ENCODE data around the gene ICA1. TPM values are rescaled to one million over a fixed set of nuclear protein-coding genes. Genes with fewer than 3 reads are reported as not detected.
"Not testable (repeated sequence)": the region's sequence is repeated elsewhere in the genome, so short reads cannot be mapped to it uniquely, and the experiment has no call there.

The ICA1 gene
- total RNA-seq, 1 experiment from 2014 or later, result 31.5 TPM

DNA sequence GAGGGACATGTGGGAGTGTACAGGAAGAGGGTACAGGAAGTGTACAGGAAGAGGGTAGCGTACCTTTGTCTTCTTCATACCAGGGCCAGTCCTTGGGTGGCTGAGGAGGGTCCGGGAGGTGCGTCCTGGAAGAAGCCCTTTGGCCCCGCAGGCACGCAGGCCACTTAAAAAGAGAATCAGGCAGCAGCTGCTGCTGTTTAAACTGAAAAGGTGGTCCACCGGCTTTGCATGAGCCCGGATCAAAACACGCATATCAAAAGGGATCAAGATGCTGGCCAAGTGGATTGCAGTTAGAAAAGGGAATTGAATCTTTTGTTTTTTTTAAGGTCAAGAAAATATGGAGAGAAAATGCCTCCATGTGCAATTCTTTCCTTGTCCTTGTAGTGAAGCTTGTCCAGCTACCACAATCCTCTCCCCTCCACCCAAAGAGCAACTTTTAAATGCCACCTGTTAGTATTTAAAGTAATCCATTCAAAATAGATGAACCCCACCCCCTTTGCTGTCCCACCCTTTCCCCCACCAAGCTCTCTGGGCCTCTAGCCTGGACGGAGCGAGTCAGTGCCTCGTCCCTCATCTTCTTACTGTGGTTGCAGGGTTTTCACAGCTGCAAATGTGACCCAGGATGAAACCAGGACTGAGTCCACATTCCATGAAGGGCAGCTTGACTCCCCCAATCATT lies 150.5 kb downstream of the ICA1 start:
- Mint-ChIP-seq H3K4me1 (ENCODE audit: insufficient read depth, unreplicated experiment) (no peaks in the 10 kb centered on the region), H3K36me3 (ENCODE audit: insufficient read depth, unreplicated experiment) (no peaks in the 10 kb centered on the region), H3K4me3 (ENCODE audit: unreplicated experiment) (no peak overlapping the region), H3K9me3 (ENCODE audit: unreplicated experiment) (no peaks in the 10 kb centered on the region), H3K27me3 (ENCODE audit: insufficient read depth, unreplicated experiment) (no peaks in the 10 kb centered on the region), H3K27ac (ENCODE audit: low read depth, unreplicated experiment) (no peak overlapping the region)
- DNase-seq (ENCODE audit: unreplicated experiment), result no peak
- intact Hi-C loops (cut with micrococcal nuclease), result no loop called here
- no TSS peak for BruUV-seq (replicated peaks)
- POLR2A ChIA-PET, result no interaction called here
- CTCF ChIA-PET, result interaction anchor here (0.6 to 0.8 kb wide), 2 partner anchors 76 to 1533 kb away, joined by 4 read pairs; no protein-coding TSS in a partner anchor
- TF ChIP-seq, protein P1, sequence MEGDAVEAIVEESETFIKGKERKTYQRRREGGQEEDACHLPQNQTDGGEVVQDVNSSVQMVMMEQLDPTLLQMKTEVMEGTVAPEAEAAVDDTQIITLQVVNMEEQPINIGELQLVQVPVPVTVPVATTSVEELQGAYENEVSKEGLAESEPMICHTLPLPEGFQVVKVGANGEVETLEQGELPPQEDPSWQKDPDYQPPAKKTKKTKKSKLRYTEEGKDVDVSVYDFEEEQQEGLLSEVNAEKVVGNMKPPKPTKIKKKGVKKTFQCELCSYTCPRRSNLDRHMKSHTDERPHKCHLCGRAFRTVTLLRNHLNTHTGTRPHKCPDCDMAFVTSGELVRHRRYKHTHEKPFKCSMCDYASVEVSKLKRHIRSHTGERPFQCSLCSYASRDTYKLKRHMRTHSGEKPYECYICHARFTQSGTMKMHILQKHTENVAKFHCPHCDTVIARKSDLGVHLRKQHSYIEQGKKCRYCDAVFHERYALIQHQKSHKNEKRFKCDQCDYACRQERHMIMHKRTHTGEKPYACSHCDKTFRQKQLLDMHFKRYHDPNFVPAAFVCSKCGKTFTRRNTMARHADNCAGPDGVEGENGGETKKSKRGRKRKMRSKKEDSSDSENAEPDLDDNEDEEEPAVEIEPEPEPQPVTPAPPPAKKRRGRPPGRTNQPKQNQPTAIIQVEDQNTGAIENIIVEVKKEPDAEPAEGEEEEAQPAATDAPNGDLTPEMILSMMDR (IDR thresholded peaks at IDR 0.05; ENCODE audit: unreplicated experiment), result no peak

DNA sequence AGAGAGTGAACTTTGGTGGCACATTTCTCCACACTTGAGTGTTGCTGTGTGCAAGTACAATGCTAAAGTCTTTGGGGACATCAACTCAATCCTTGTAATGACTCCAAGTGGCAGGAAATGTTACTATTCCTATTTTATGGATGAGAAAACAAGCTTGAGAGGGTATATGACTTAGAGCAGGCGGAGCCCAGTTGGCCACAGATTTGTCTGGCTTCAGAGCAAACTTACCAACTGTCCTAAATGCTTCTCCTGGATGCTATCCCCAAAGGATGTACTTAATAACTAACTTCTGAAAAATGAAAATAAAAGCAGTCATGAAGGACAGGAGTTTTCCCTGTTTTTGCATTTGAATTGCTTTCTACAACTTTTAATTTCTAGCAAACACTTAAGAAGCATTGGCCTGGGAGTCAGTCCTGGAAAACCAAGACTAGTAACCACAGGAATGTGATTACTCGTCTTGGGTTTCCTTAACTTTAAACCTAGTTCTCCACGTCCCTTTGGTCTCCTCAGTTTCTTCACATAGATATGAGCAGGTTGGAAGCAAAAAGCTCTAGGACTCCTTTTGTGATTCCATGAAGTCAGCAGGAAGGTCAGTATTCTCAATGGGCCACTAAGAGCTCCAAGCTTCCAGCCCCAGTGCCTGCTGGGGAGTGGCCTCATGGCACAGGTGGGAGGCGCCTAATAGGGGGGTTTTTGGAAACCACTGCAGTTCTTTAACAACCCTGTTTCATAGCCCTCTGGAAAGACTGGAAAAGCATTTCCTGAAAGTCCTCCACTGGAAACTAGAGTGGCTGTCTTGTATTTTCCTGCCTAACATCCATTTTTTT lies 152.6 kb downstream of the ICA1 start:
- no peaks in the 10 kb centered on the region for H3K36me3 Mint-ChIP-seq (ENCODE audit: insufficient read depth, unreplicated experiment)
- H3K4me3 Mint-ChIP-seq (ENCODE audit: unreplicated experiment), result no peak overlapping the region
- peak; percentile 15 for DNase-seq (ENCODE audit: unreplicated experiment)
- POLR2A ChIA-PET, result interaction anchor here (0.7 kb wide), 1 partner anchor 990 kb away, joined by 3 read pairs; no protein-coding TSS in a partner anchor
- H3K27ac Mint-ChIP-seq (ENCODE audit: low read depth, unreplicated experiment), result no peak overlapping the region
- no peaks in the 10 kb centered on the region for H3K4me1 Mint-ChIP-seq (ENCODE audit: insufficient read depth, unreplicated experiment)
- intact Hi-C loops (cut with micrococcal nuclease), result no loop called here
- TF ChIP-seq, protein P1 (IDR thresholded peaks at IDR 0.05; ENCODE audit: unreplicated experiment), result no peak
- H3K27me3 Mint-ChIP-seq (ENCODE audit: insufficient read depth, unreplicated experiment), result no peaks in the 10 kb centered on the region
- BruUV-seq (replicated peaks), result no TSS peak
- no peaks in the 10 kb centered on the region for H3K9me3 Mint-ChIP-seq (ENCODE audit: unreplicated experiment)
- CTCF ChIA-PET, result no interaction called here

DNA sequence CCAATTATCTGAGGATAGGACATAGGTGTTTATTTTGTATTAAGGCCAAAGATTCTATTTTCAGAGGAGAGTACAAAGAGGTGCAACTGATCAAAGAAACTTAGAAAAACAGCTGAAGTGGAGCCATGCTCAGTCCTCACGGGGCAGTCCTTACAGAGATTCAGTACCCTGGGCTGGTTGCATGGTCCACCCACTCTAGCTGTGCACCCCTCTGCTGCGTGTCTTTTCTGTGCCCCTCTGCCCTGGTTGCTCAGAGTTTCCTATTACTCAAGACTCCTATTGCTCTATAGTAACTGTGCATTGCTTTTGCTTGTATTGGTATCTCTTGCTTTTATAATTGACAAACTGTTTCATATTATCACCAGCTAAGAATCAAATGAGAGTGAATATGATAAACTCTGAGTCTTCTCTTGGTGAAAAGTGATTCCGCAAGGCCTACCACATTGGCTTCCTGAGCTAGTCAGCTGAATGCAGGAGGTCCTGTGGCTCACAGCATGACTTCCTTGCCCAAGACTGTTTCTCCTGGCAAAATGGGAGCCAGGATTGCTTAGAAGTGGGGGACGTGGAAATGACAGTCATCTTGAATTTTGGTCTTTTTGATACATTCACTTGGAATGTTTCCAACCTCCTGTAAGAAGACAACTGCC lies 156.4 kb downstream of the ICA1 start:
- no peaks in the 10 kb centered on the region for H3K27me3 Mint-ChIP-seq (ENCODE audit: insufficient read depth, unreplicated experiment)
- TF ChIP-seq, protein P1 (IDR thresholded peaks at IDR 0.05; ENCODE audit: unreplicated experiment), result no peak
- intact Hi-C loops (cut with micrococcal nuclease), result no loop called here
- no peak overlapping the region for H3K4me3 Mint-ChIP-seq (ENCODE audit: unreplicated experiment)
- CTCF ChIA-PET, result interaction anchor here (0.6 to 1.0 kb wide), 3 partner anchors 16 to 116 kb away, joined by 3 to 4 read pairs (median 3); no protein-coding TSS in a partner anchor
- no peak overlapping the region for H3K27ac Mint-ChIP-seq (ENCODE audit: low read depth, unreplicated experiment)
- no TSS peak for BruUV-seq (replicated peaks)
- POLR2A ChIA-PET, result no interaction called here
- no peaks in the 10 kb centered on the region for H3K36me3 Mint-ChIP-seq (ENCODE audit: insufficient read depth, unreplicated experiment)
- H3K9me3 Mint-ChIP-seq (ENCODE audit: unreplicated experiment), result no peaks in the 10 kb centered on the region
- DNase-seq (ENCODE audit: unreplicated experiment), result no peak
- no peaks in the 10 kb centered on the region for H3K4me1 Mint-ChIP-seq (ENCODE audit: insufficient read depth, unreplicated experiment)

DNA sequence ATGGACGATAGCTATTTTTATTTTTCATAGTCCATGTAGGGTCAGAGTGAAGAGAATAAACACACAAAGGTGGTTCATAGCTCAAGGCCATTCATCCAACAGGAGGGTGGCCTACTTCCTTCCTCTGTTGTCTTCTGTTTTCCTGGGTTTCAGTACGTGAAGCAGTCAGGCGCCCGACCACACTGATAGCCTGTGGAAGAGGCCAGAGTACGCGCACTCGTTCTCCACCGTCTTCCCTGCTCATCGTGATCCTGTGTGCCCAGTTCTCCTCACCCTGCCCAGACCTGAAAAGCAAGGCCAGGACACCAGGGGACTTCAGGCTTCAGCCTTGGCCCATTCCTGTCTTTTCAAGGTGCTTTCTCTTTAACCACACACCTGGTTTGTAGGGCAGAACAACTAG lies 158.7 kb downstream of the ICA1 start:
- ChIA-PET CTCF (no interaction called here), POLR2A (no interaction called here)
- H3K4me1 Mint-ChIP-seq (ENCODE audit: insufficient read depth, unreplicated experiment), result no peaks in the 10 kb centered on the region
- TF ChIP-seq, protein P1 (IDR thresholded peaks at IDR 0.05; ENCODE audit: unreplicated experiment), result no peak
- H3K36me3 Mint-ChIP-seq (ENCODE audit: insufficient read depth, unreplicated experiment), result no peaks in the 10 kb centered on the region
- H3K27ac Mint-ChIP-seq (ENCODE audit: low read depth, unreplicated experiment), result no peak overlapping the region
- intact Hi-C loops (cut with micrococcal nuclease), result no loop called here
- peaks cover 10% of the 10 kb centered on the region for H3K9me3 Mint-ChIP-seq (ENCODE audit: unreplicated experiment)
- no peaks in the 10 kb centered on the region for H3K27me3 Mint-ChIP-seq (ENCODE audit: insufficient read depth, unreplicated experiment)
- BruUV-seq (replicated peaks), result no TSS peak
- H3K4me3 Mint-ChIP-seq (ENCODE audit: unreplicated experiment), result no peak overlapping the region
- no peak for DNase-seq (ENCODE audit: unreplicated experiment)

DNA sequence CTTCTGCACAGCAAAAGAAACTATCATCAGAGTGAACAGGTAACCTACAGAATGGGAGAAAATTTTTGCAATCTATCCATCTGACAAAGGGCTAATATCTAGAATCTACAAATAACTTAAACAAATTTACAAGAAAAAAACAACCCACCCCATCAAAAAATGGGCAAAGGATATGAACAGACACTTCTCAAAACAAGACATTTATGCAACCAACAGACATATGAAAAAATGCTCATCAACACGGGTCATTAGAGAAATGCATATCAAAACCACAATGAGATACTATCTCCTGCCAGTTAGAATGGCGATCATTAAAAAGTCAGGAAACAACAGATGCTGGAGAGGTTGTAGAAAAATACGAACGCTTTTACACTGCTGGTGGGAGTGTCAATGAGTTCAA lies 160.7 kb downstream of the ICA1 start:
- peaks cover 19% of the 10 kb centered on the region for H3K9me3 Mint-ChIP-seq (ENCODE audit: unreplicated experiment)
- H3K4me3 Mint-ChIP-seq (ENCODE audit: unreplicated experiment); DNase-seq (ENCODE audit: unreplicated experiment); H3K36me3 Mint-ChIP-seq (ENCODE audit: insufficient read depth, unreplicated experiment); H3K4me1 Mint-ChIP-seq (ENCODE audit: insufficient read depth, unreplicated experiment); H3K27me3 Mint-ChIP-seq (ENCODE audit: insufficient read depth, unreplicated experiment); H3K27ac Mint-ChIP-seq (ENCODE audit: low read depth, unreplicated experiment); BruUV-seq (replicated peaks); POLR2A ChIA-PET; intact Hi-C loops (cut with micrococcal nuclease); CTCF ChIA-PET: not testable (repeated sequence)

Measured in MCF 10A (cell line).